GM12874 (cell line): Measurements from ENCODE around the gene YIF1A.

Experiments
- CTCF ChIP-seq: IDR thresholded peaks from 2 replicates; pipeline ENCODE4 v1.5.1; 2011; ENCODE audit warnings: low read depth, mild to moderate bottlenecking, control low read depth, low read length, moderate library complexity; ENCODE audit not compliant: insufficient read depth

Gene YIF1A

GRCh38 chr11:66242095-66242765, 46.7 kb downstream of the YIF1A start:
- no peak for TF ChIP-seq CTCF

- no peak for TF ChIP-seq CTCF
Observed at GRCh38 chr11:66240781-66241136, 48.2 kb downstream of the YIF1A start.

GRCh38 chr11:66239998-66240780, 48.8 kb downstream of the YIF1A start:
- no peak for TF ChIP-seq CTCF

GRCh38 chr11:66239511-66239910, 49.4 kb downstream of the YIF1A start:
- TF ChIP-seq CTCF = no peak

GRCh38 chr11:66238786-66239413, 50.0 kb downstream of the YIF1A start:
- TF ChIP-seq CTCF = no peak

GRCh38 chr11:66237867-66238266, 51.1 kb downstream of the YIF1A start:
- TF ChIP-seq CTCF = no peak

- no peak for TF ChIP-seq CTCF
Observed at GRCh38 chr11:66235141-66235540, 53.8 kb downstream of the YIF1A start.
